ENCODE data around the gene SHC3. TPM values are rescaled to one million over a fixed set of nuclear protein-coding genes. Genes with fewer than 3 reads are reported as not detected.

Gene SHC3
- total RNA-seq (2022; extraction: Qiagen RNA extraction; ENCODE audit: low read depth) = 0.38 to 0.71 TPM (median 0.50 TPM) in 5 replicates

GRCh38 chr9:89177944-89178829, at the start of gene SHC3:
SHC3 (minus strand) TSS chr9:89178818; CDS start chr9:89178460, 358 bp downstream.

GRCh38 chr9:88991066-88992034, 187.3 kb downstream of the SHC3 start, which contains the start of gene S1PR3:
S1PR3 (plus strand) TSS chr9:88991468; CDS start chr9:89001201, 9,733 bp downstream.

Other genes with a start within 250 kb of the SHC3 start
- gene S1PR3, start 187.3 kb downstream of the SHC3 start, total RNA-seq (2022; extraction: Qiagen RNA extraction; ENCODE audit: low read depth) = 27.0 to 36.6 TPM (median 33.5 TPM) in 5 replicates
- 408 to 443 TPM (median 428 TPM) in 5 replicates for gene CKS2, start 132.4 kb upstream of the SHC3 start, total RNA-seq (2022; extraction: Qiagen RNA extraction; ENCODE audit: low read depth)
- 17.5 to 22.0 TPM (median 20.5 TPM) in 5 replicates for gene SECISBP2, start 139.7 kb upstream of the SHC3 start, total RNA-seq (2022; extraction: Qiagen RNA extraction; ENCODE audit: low read depth)

All from A549 treated with DMSO at 1 μM for 4 hours (cell line).